Right kidney (tissue), 1 donor: ENCODE measurements around the gene RHOXF1.
"Not testable (repeated sequence)": the region's sequence is repeated elsewhere in the genome, so short reads cannot be mapped to it uniquely, and the experiment has no call there.

Experiments used
- DNase-seq: peaks from one replicate; pipeline ENCODE4 v3.0.0-alpha.2; 2016

Gene RHOXF1

GRCh38 chrX:120085553-120086185 lies 30.0 kb downstream of the RHOXF1 start:
- not testable (repeated sequence) for DNase-seq

- not testable (repeated sequence) for DNase-seq
Measured at GRCh38 chrX:120077590-120077989, 38.1 kb downstream of the RHOXF1 start, which contains the start of gene RHOXF2B. Gene RHOXF2B, minus strand, starts transcription at chrX:120077690. Its CDS starts 138 bp downstream, at chrX:120077552.

- not testable (repeated sequence) for DNase-seq
Measured at GRCh38 chrX:120066169-120066568, 49.5 kb downstream of the RHOXF1 start.
